Chondrocyte (in vitro differentiated cells): ENCODE results near the gene PAXIP1. TPM values are rescaled to one million over a fixed set of nuclear protein-coding genes. Genes with fewer than 3 reads are reported as not detected.
"Not testable (repeated sequence)": the region's sequence is repeated elsewhere in the genome, so short reads cannot be mapped to it uniquely, and the experiment has no call there.

Experiments used
- DNase-seq: peaks from one replicate; pipeline ENCODE4 v3.0.0; 2021; ENCODE audit warnings: mixed read lengths, low spot score
- H3K27ac Mint-ChIP-seq: one replicate; pipeline ENCODE4 v1.8.0; 2021; ENCODE audit warnings: mild to moderate bottlenecking, moderate library complexity, mixed read lengths; ENCODE audit not compliant: unreplicated experiment
- H3K27me3 Mint-ChIP-seq: 2 replicates; pipeline ENCODE4 v1.8.0; 2021; ENCODE audit warnings: low read depth, mixed read lengths
- H3K36me3 Mint-ChIP-seq: 2 replicates; pipeline ENCODE4 v1.8.0; 2021; ENCODE audit warnings: low read depth, mixed read lengths
- H3K4me1 Mint-ChIP-seq: 2 replicates; pipeline ENCODE4 v1.8.0; 2021; ENCODE audit warnings: low read depth, mild to moderate bottlenecking, mixed read lengths
- H3K4me3 Mint-ChIP-seq: one replicate; pipeline ENCODE4 v1.8.0; 2021; ENCODE audit warnings: mild to moderate bottlenecking, moderate library complexity, mixed read lengths; ENCODE audit not compliant: unreplicated experiment
- H3K9me3 Mint-ChIP-seq: 2 replicates; pipeline ENCODE4 v1.8.0; 2021; ENCODE audit warnings: low read depth, mixed read lengths
- CTCF ChIP-seq: fragments of 200-600 bp; sonication (generic); IDR thresholded peaks from 2 replicates; pipeline ENCODE4 v1.5.0; 2021; ENCODE audit warnings: antibody characterized with exemption, mild to moderate bottlenecking, moderate library complexity
- total RNA-seq: library from RNA; stranded (reverse); gene quantifications from 3 replicates; pipeline ENCODE4 v1.2.1, GENCODE V29; 2021

Gene PAXIP1
- total RNA-seq, 1 donor from 2014 or later = 8.9 TPM

- no peak overlapping the region for H3K4me3 Mint-ChIP-seq
- no peak for TF ChIP-seq CTCF
- DNase-seq = no peak
- H3K4me1 Mint-ChIP-seq = no peaks in the 10 kb centered on the region
- no peaks in the 10 kb centered on the region for H3K9me3 Mint-ChIP-seq
- H3K27me3 Mint-ChIP-seq = no peaks in the 10 kb centered on the region
- H3K27ac Mint-ChIP-seq = no peak overlapping the region
- H3K36me3 Mint-ChIP-seq = peaks cover 28% of the 10 kb centered on the region
Observed at GRCh38 chr7:154946166-154946565, 56.8 kb downstream of the PAXIP1 start.

GRCh38 chr7:154943906-154944305 lies 59.0 kb downstream of the PAXIP1 start:
- no peak overlapping the region for H3K27ac Mint-ChIP-seq
- H3K4me3 Mint-ChIP-seq = no peak overlapping the region
- H3K9me3 Mint-ChIP-seq = no peaks in the 10 kb centered on the region
- H3K4me1 Mint-ChIP-seq = no peaks in the 10 kb centered on the region
- no peaks in the 10 kb centered on the region for H3K27me3 Mint-ChIP-seq
- peaks cover 27% of the 10 kb centered on the region for H3K36me3 Mint-ChIP-seq
- no peak for TF ChIP-seq CTCF
- no peak for DNase-seq

- no peak for TF ChIP-seq CTCF
- peaks cover 8% of the 10 kb centered on the region for H3K9me3 Mint-ChIP-seq
- peaks cover 26% of the 10 kb centered on the region for H3K36me3 Mint-ChIP-seq
- H3K4me1 Mint-ChIP-seq = no peaks in the 10 kb centered on the region
- DNase-seq = no peak
- peaks cover 3% of the 10 kb centered on the region for H3K27me3 Mint-ChIP-seq
- H3K4me3 Mint-ChIP-seq = no peak overlapping the region
- no peak overlapping the region for H3K27ac Mint-ChIP-seq
Observed at GRCh38 chr7:154942691-154943090, 60.2 kb downstream of the PAXIP1 start.

GRCh38 chr7:154937837-154938236 lies 65.1 kb downstream of the PAXIP1 start:
- Mint-ChIP-seq H3K9me3 (peaks cover 23% of the 10 kb centered on the region), H3K27me3 (peaks cover 8% of the 10 kb centered on the region), H3K4me1 (no peaks in the 10 kb centered on the region), H3K36me3 (peaks cover 12% of the 10 kb centered on the region), H3K4me3 (no peak overlapping the region), H3K27ac (no peak overlapping the region)
- no peak for DNase-seq
- TF ChIP-seq CTCF = no peak

- H3K36me3 Mint-ChIP-seq, H3K4me3 Mint-ChIP-seq, H3K27me3 Mint-ChIP-seq, H3K4me1 Mint-ChIP-seq, DNase-seq, H3K27ac Mint-ChIP-seq: not testable (repeated sequence)
- H3K9me3 Mint-ChIP-seq = peaks cover 23% of the 10 kb centered on the region
Observed at GRCh38 chr7:154934353-154934952, 68.5 kb downstream of the PAXIP1 start.

- H3K27me3 Mint-ChIP-seq = peaks cover 8% of the 10 kb centered on the region
- H3K9me3 Mint-ChIP-seq = peaks cover 14% of the 10 kb centered on the region
- H3K27ac Mint-ChIP-seq = no peak overlapping the region
- peaks cover 3% of the 10 kb centered on the region for H3K36me3 Mint-ChIP-seq
- H3K4me3 Mint-ChIP-seq = no peak overlapping the region
- H3K4me1 Mint-ChIP-seq = peaks cover 6% of the 10 kb centered on the region
- no peak for DNase-seq
- no peak for TF ChIP-seq CTCF
Observed at GRCh38 chr7:154931906-154932305, 71.0 kb downstream of the PAXIP1 start.
